ENCODE data around the gene CDH23. TPM values are rescaled to one million over a fixed set of nuclear protein-coding genes. Genes with fewer than 3 reads are reported as not detected.

The CDH23 gene
- total RNA-seq, 1 experiment from 2014 or later, result 2.9 TPM

DNA sequence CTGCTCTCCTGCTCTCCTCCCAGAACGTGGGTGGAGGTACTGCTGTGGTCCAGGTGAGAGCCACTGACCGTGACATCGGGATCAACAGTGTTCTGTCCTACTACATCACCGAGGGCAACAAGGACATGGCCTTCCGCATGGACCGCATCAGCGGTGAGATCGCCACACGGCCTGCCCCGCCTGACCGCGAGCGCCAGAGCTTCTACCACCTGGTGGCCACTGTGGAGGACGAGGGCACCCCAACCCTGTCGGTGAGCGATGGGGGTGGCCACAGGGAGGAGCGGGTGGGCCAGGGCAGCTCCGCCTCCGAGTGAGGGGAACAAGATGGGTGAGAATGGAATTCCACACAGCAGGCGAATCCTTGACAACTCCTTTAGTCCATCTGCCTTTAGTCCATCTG is 345.0 kb downstream of the CDH23 start:
- POLR2A ChIA-PET, result no interaction called here
- CTCF ChIA-PET, result interaction anchor here (1.3 kb wide), 1 partner anchor 32 kb away, joined by 3 read pairs; the partner anchor contains the start of gene VSIR
- no peak overlapping the region for H3K27ac Mint-ChIP-seq
- DNase-seq (ENCODE audit: low spot score) (no peak), ATAC-seq (no peak)
- TF ChIP-seq, protein P1, sequence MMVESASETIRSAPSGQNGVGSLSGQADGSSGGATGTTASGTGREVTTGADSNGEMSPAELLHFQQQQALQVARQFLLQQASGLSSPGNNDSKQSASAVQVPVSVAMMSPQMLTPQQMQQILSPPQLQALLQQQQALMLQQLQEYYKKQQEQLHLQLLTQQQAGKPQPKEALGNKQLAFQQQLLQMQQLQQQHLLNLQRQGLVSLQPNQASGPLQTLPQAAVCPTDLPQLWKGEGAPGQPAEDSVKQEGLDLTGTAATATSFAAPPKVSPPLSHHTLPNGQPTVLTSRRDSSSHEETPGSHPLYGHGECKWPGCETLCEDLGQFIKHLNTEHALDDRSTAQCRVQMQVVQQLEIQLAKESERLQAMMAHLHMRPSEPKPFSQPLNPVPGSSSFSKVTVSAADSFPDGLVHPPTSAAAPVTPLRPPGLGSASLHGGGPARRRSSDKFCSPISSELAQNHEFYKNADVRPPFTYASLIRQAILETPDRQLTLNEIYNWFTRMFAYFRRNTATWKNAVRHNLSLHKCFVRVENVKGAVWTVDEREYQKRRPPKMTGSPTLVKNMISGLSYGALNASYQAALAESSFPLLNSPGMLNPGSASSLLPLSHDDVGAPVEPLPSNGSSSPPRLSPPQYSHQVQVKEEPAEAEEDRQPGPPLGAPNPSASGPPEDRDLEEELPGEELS (CRISPR knock-in tag; IDR thresholded peaks at IDR 0.05), result no peak
- TF ChIP-seq FOXP1 (CRISPR knock-in tag; IDR thresholded peaks at IDR 0.05; ENCODE audit: borderline replicate concordance) (no peak), ZNF263 (CRISPR knock-in tag; IDR thresholded peaks at IDR 0.05; ENCODE audit: low read depth) (no peak), ATF1 (CRISPR knock-in tag; IDR thresholded peaks at IDR 0.05) (no peak), GTF2I (CRISPR knock-in tag; conservative IDR thresholded peaks at IDR 0.05) (no peak), JUN (CRISPR knock-in tag; IDR thresholded peaks at IDR 0.05) (no peak), ZNF219 (CRISPR knock-in tag; IDR thresholded peaks at IDR 0.05; ENCODE audit: borderline replicate concordance) (no peak)
- TF ChIP-seq, protein P2, sequence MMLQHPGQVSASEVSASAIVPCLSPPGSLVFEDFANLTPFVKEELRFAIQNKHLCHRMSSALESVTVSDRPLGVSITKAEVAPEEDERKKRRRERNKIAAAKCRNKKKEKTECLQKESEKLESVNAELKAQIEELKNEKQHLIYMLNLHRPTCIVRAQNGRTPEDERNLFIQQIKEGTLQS (CRISPR knock-in tag; conservative IDR thresholded peaks at IDR 0.05), result no peak
- TF ChIP-seq, protein P3, sequence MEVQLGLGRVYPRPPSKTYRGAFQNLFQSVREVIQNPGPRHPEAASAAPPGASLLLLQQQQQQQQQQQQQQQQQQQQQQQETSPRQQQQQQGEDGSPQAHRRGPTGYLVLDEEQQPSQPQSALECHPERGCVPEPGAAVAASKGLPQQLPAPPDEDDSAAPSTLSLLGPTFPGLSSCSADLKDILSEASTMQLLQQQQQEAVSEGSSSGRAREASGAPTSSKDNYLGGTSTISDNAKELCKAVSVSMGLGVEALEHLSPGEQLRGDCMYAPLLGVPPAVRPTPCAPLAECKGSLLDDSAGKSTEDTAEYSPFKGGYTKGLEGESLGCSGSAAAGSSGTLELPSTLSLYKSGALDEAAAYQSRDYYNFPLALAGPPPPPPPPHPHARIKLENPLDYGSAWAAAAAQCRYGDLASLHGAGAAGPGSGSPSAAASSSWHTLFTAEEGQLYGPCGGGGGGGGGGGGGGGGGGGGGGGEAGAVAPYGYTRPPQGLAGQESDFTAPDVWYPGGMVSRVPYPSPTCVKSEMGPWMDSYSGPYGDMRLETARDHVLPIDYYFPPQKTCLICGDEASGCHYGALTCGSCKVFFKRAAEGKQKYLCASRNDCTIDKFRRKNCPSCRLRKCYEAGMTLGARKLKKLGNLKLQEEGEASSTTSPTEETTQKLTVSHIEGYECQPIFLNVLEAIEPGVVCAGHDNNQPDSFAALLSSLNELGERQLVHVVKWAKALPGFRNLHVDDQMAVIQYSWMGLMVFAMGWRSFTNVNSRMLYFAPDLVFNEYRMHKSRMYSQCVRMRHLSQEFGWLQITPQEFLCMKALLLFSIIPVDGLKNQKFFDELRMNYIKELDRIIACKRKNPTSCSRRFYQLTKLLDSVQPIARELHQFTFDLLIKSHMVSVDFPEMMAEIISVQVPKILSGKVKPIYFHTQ (CRISPR knock-in tag; IDR thresholded peaks at IDR 0.05), result no peak
- TF ChIP-seq, protein P4, sequence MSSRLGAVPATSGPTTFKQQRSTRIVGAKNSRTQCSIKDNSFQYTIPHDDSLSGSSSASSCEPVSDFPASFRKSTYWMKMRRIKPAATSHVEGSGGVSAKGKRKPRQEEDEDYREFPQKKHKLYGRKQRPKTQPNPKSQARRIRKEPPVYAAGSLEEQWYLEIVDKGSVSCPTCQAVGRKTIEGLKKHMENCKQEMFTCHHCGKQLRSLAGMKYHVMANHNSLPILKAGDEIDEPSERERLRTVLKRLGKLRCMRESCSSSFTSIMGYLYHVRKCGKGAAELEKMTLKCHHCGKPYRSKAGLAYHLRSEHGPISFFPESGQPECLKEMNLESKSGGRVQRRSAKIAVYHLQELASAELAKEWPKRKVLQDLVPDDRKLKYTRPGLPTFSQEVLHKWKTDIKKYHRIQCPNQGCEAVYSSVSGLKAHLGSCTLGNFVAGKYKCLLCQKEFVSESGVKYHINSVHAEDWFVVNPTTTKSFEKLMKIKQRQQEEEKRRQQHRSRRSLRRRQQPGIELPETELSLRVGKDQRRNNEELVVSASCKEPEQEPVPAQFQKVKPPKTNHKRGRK (CRISPR knock-in tag; IDR thresholded peaks at IDR 0.05; ENCODE audit: borderline replicate concordance), result no peak
- TF ChIP-seq, protein P5, sequence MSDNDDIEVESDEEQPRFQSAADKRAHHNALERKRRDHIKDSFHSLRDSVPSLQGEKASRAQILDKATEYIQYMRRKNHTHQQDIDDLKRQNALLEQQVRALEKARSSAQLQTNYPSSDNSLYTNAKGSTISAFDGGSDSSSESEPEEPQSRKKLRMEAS (CRISPR knock-in tag; IDR thresholded peaks at IDR 0.05), result no peak
- peaks cover 10% of the 10 kb centered on the region; the same call in 1 of the 2 replicates for H3K9me3 Mint-ChIP-seq
- H3K4me3 Mint-ChIP-seq, result no peak overlapping the region
- H3K4me1 Mint-ChIP-seq, result peaks cover 12% of the 10 kb centered on the region
- H3K27me3 Mint-ChIP-seq (ENCODE audit: low read depth), result peaks cover 3% of the 10 kb centered on the region; the same call in 1 of the 2 replicates
- no peaks in the 10 kb centered on the region for H3K36me3 Mint-ChIP-seq

DNA sequence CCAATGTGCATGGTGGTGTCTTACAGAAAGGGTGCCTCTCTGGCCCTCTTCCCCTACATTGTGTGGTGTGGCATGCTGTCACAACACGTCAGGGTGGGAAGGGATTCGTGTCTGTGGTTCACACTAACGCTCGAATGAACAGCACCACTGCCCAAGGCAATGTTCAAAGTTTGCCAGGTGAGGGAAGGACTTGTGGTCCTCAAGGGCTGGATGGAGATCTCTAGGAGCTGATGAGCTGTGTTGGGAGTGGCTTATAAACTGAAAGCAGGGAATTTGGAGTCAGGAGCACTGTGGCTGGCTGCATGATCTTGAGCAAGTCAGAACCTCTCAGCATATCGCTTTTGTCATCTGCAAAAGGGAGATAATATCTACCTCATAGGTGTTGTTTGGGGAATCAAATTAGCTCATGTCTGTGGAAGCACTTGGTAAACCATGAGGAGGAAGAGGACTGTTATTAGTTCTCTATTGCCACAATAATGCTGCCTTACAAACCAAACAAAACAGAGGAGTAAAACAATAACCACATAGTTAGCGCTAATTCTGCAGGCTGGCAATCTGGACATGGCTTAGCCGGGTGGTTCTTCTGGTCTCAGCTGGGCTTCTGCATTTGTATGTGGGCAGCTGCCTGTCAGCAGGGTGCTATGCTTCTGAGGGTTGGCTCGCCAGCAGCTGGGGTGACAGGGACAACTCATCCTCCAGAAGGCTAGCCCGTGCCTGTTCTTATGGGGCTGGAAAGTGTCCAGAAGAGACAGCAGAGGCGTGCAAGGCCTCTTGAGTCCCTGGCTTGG is 345.8 kb downstream of the CDH23 start:
- POLR2A ChIA-PET, result no interaction called here
- H3K4me1 Mint-ChIP-seq, result peaks cover 8% of the 10 kb centered on the region
- peaks cover 10% of the 10 kb centered on the region; the same call in 1 of the 2 replicates for H3K9me3 Mint-ChIP-seq
- H3K4me3 Mint-ChIP-seq, result no peak overlapping the region
- DNase-seq (ENCODE audit: low spot score), result no peak
- H3K36me3 Mint-ChIP-seq, result no peaks in the 10 kb centered on the region
- ATAC-seq, result no peak
- H3K27me3 Mint-ChIP-seq (ENCODE audit: low read depth), result peaks cover 3% of the 10 kb centered on the region; the same call in 1 of the 2 replicates
- no peak overlapping the region for H3K27ac Mint-ChIP-seq
- CTCF ChIA-PET, result interaction anchor here (0.9 kb wide), 1 partner anchor 31 kb away, joined by 4 read pairs; the partner anchor contains the start of gene VSIR
- TF ChIP-seq, protein P3 (CRISPR knock-in tag; IDR thresholded peaks at IDR 0.05), result no peak
- TF ChIP-seq, protein P6, sequence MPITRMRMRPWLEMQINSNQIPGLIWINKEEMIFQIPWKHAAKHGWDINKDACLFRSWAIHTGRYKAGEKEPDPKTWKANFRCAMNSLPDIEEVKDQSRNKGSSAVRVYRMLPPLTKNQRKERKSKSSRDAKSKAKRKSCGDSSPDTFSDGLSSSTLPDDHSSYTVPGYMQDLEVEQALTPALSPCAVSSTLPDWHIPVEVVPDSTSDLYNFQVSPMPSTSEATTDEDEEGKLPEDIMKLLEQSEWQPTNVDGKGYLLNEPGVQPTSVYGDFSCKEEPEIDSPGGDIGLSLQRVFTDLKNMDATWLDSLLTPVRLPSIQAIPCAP (CRISPR knock-in tag; IDR thresholded peaks at IDR 0.05), result no peak
- TF ChIP-seq, protein P7, sequence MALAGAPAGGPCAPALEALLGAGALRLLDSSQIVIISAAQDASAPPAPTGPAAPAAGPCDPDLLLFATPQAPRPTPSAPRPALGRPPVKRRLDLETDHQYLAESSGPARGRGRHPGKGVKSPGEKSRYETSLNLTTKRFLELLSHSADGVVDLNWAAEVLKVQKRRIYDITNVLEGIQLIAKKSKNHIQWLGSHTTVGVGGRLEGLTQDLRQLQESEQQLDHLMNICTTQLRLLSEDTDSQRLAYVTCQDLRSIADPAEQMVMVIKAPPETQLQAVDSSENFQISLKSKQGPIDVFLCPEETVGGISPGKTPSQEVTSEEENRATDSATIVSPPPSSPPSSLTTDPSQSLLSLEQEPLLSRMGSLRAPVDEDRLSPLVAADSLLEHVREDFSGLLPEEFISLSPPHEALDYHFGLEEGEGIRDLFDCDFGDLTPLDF (CRISPR knock-in tag; IDR thresholded peaks at IDR 0.05), result no peak
- no peak for TF ChIP-seq FOXK1 (CRISPR knock-in tag; IDR thresholded peaks at IDR 0.05)
- TF ChIP-seq IRF2 (CRISPR knock-in tag; IDR thresholded peaks at IDR 0.05; ENCODE audit: borderline replicate concordance, low read depth), result no peak
- TF ChIP-seq SP1 (CRISPR knock-in tag; conservative IDR thresholded peaks at IDR 0.05), result no peak
- no peak for TF ChIP-seq ZNF219 (CRISPR knock-in tag; IDR thresholded peaks at IDR 0.05; ENCODE audit: borderline replicate concordance)
- TF ChIP-seq MYBL2 (CRISPR knock-in tag; IDR thresholded peaks at IDR 0.05), result no peak
- TF ChIP-seq OVOL2 (CRISPR knock-in tag; IDR thresholded peaks at IDR 0.05; ENCODE audit: borderline replicate concordance), result no peak
- TF ChIP-seq, protein P5 (CRISPR knock-in tag; IDR thresholded peaks at IDR 0.05), result no peak
- no peak for TF ChIP-seq TCF7 (CRISPR knock-in tag; IDR thresholded peaks at IDR 0.05; ENCODE audit: low read depth)
- TF ChIP-seq RELA (CRISPR knock-in tag; IDR thresholded peaks at IDR 0.05; ENCODE audit: borderline replicate concordance), result no peak

All from WTC11 (cell line).